Measurements from ENCODE around the gene PFKFB1.

DNA sequence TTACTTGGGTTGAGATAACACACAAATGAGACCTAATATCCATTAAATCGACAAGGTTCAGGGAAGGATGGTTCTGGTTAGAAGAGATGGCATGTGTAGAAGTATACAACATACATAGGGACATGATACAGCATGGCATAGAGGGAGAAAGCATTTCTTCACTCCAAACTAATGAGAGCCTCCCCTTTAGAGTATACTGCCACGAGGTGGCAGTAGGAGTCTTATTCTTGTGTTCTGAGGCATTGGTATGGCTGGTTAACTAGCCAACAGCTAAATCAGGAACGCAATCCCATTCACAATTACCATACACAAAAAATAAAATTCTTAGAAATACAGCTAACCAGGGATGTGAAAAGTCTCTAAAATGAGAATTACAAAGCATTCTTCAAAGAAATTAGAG lies 102.4 kb downstream of the PFKFB1 start:
- TF ChIP-seq, protein P1, sequence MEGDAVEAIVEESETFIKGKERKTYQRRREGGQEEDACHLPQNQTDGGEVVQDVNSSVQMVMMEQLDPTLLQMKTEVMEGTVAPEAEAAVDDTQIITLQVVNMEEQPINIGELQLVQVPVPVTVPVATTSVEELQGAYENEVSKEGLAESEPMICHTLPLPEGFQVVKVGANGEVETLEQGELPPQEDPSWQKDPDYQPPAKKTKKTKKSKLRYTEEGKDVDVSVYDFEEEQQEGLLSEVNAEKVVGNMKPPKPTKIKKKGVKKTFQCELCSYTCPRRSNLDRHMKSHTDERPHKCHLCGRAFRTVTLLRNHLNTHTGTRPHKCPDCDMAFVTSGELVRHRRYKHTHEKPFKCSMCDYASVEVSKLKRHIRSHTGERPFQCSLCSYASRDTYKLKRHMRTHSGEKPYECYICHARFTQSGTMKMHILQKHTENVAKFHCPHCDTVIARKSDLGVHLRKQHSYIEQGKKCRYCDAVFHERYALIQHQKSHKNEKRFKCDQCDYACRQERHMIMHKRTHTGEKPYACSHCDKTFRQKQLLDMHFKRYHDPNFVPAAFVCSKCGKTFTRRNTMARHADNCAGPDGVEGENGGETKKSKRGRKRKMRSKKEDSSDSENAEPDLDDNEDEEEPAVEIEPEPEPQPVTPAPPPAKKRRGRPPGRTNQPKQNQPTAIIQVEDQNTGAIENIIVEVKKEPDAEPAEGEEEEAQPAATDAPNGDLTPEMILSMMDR (conservative IDR thresholded peaks at IDR 0.05 in 1 of 2, IDR thresholded peaks at IDR 0.05 in 1 of 2; ENCODE audit: low read depth in 1 of 2, low read length in 2 of 2) = peak; percentile 33 to 36
- no peak for TF ChIP-seq EZH2 (IDR thresholded peaks at IDR 0.05; ENCODE audit: low read length, missing control alignments)
